ENCODE measurements around the gene DLG2.

- TF ChIP-seq CTCF (IDR thresholded peaks at IDR 0.05) (no peak), EP300 (IDR thresholded peaks at IDR 0.05) (no peak)
Observed at GRCh38 chr11:85346484-85346883, 280.7 kb downstream of the DLG2 start.

All from ovary (tissue), 3 donors.